Cerebellar nuclear complex (tissue), 1 donor: ENCODE results near the gene DNASE1L1.

Experiments
- DNase-seq, 2 experiments: peaks; one replicate each; lab custom pipeline; 2025; lab: John Stamatoyannopoulos, UW

Gene DNASE1L1

GRCh38 chrX:154436374-154436982 is 27.4 kb upstream of the DNASE1L1 start:
- DNase-seq: no peak

GRCh38 chrX:154435171-154435733 is 26.2 kb upstream of the DNASE1L1 start:
- DNase-seq: no peak

- DNase-seq: no peak
Observed at GRCh38 chrX:154434394-154435168, 25.5 kb upstream of the DNASE1L1 start.

GRCh38 chrX:154433605-154434004 is 24.6 kb upstream of the DNASE1L1 start:
- no peak for DNase-seq

- no peak for DNase-seq
Observed at GRCh38 chrX:154432210-154432609, 23.2 kb upstream of the DNASE1L1 start.

GRCh38 chrX:154431341-154431740 is 22.3 kb upstream of the DNASE1L1 start:
- DNase-seq: no peak

GRCh38 chrX:154430916-154431315 is 21.9 kb upstream of the DNASE1L1 start:
- DNase-seq: no peak

GRCh38 chrX:154430479-154430878 is 21.4 kb upstream of the DNASE1L1 start:
- DNase-seq: no peak

- no peak for DNase-seq
Observed at GRCh38 chrX:154429711-154430110, 20.7 kb upstream of the DNASE1L1 start.

- peak; percentile 34 to 56 for DNase-seq
Observed at GRCh38 chrX:154428176-154429171, 19.4 kb upstream of the DNASE1L1 start, which contains the start of gene ATP6AP1. Gene ATP6AP1, plus strand, starts transcription at chrX:154428677. Its CDS starts 16 bp downstream, at chrX:154428693.

- DNase-seq: no peak
Observed at GRCh38 chrX:154426916-154427770, 18.1 kb upstream of the DNASE1L1 start.

GRCh38 chrX:154420402-154420756 is 11.3 kb upstream of the DNASE1L1 start:
- DNase-seq: no peak

GRCh38 chrX:154419688-154420401 is 10.8 kb upstream of the DNASE1L1 start:
- no peak for DNase-seq

GRCh38 chrX:154419189-154419588 is 10.1 kb upstream of the DNASE1L1 start:
- no peak for DNase-seq

GRCh38 chrX:154417157-154417556 is 8.1 kb upstream of the DNASE1L1 start:
- DNase-seq: no peak

GRCh38 chrX:154413142-154413541 is 4.1 kb upstream of the DNASE1L1 start:
- no peak for DNase-seq

- no peak for DNase-seq
Observed at GRCh38 chrX:154412468-154412867, 3.4 kb upstream of the DNASE1L1 start.

GRCh38 chrX:154411981-154412340 is 2.9 kb upstream of the DNASE1L1 start:
- no peak for DNase-seq

GRCh38 chrX:154408659-154409221 is 314 bp downstream of the DNASE1L1 start:
- no peak for DNase-seq

GRCh38 chrX:154404625-154405192 is 4.3 kb downstream of the DNASE1L1 start:
- no peak for DNase-seq
